Stimulated activated CD8-positive, alpha-beta memory T cell treated with anti-CD3 and anti-CD28 coated beads, Interleukin-12 subunit alpha, Interleukin-12 subunit beta, amount 100 ng/mL, for 24 hours (primary cell): ENCODE measurements around the gene JPH4.

ENCODE experiments used
- DNase-seq: peaks from one replicate; pipeline ENCODE4 v3.0.0-alpha.2; 2020; ENCODE audit errors: extremely low read depth

JPH4 gene

DNA sequence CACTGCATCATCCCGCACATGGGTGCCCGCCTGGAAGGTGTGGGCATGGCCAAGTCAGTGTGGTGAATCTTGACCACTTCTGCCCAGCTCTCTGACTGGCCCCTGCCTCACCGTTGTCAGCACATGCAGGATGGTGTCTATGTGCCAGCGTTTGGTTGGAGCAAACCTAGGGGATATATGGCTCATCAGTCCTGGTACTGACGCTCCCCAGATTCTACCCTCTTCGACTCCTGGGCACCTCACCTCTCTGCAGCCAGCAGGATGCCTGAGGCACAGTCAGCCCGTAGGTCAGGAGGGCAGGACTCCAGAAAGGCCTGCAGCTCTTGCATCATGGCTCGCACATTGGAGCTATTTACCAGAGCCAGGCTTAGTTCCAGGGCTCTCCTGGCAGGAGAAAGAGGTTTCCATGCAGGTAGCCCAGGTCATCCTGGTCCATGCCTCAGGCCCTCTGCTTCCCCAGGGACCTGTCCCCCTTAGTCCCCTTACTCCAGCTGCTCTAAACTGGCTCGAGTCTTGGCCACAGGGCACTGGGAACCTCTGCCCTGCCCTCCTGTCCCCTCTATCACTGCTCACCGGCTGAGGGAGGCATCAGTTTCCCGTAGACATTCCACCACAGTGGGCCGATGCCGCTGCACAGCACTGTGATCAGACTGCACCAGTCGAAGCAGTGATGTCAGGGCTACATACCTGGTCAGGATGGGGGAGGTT lies 15.0 kb downstream of the JPH4 start:
- DNase-seq = no peak

DNA sequence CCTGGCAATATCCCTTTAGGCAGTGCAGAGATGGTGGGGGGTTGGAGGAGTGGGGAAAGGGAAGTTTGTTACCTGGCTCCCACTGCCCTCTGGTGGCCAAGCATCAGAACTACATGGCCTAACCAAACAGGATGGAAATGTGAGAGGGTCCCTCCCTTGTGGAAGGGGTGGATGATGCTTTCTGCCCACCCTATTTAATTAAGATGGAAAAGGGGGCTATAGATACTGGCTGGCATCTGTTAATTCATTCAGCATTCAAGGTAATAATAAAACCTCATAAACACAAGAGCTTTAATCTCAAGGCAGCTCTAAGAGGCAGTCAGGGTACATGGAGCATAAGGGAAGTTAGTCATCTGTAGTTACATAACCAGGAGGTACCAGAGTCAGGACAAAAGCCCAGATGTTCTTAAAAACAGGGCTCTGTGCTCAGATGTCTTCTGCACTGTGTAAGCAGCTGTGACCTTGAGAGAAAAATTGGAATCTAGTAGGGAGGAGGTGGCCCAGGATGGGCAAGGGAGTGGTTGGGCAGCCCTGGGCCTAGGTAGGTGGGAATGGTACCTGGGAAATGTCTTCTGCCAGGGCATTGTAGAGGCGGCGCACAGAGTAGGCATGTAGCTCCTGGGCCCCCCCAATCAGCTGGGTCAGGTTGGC lies 15.6 kb downstream of the JPH4 start:
- no peak for DNase-seq

DNA sequence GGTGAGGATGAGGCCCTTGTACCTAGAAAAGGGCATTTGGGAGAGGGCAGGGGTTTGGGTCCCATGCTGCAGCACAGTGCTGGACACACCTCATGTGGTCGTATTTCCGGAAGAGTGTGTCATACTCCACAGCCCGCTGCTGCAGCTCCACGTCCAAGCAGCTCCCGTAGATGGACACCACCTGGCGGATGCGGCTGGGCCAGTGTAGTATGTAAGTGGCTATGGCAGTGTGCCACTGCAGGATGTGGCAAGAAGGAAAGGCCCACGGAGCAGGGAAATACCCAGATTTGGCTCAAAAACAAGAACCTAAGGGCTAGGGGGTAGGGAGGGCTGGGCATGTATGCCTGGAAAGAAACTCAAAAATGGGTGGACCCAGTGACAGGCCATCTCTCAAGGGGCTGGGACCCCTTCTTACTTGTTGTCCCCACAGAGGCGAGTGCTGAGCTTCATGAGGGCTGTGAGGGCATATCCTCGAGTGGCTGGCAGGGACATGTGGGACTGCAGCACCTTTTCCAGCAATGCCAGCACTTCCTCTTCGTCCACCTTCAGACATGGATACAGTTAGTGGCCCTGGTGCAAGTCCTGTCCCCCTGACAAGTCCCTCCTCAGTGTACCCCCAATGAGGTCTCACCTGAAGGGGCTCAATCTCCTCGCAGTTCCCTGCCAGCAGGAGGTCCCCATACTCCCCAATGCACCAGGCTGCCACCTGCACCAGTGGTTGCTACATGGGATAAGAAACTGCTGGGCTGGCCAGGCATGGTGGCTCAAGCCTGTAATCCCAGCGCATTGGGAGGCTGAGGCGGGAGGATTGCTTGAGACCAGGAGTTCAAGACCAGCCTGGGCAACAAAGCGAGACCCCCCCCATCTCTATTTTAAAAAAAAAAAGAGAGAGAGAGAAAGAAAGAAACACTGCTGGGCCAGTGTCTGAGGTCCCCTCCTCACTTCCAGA lies 16.4 kb downstream of the JPH4 start:
- no peak for DNase-seq

DNA sequence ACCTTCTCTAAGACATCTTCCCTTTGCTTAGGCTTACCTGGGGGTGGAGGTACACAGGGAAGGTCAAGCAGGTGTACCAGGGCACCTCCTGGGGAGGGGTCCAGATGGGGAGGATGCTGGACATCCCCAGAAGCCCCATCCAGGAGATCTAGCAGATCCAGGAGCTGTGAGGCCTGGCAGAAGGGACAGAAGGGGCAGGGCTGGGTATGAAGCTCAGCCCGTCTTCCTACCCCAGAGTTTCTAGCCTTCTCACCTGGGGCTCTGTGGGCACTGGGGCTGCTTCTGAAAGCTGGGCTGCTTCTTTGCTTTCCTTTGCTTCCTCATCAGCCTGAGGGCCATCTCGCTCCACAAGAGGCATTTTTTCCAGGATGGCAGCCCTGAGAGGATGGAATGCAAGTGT lies 17.3 kb downstream of the JPH4 start:
- no peak for DNase-seq

DNA sequence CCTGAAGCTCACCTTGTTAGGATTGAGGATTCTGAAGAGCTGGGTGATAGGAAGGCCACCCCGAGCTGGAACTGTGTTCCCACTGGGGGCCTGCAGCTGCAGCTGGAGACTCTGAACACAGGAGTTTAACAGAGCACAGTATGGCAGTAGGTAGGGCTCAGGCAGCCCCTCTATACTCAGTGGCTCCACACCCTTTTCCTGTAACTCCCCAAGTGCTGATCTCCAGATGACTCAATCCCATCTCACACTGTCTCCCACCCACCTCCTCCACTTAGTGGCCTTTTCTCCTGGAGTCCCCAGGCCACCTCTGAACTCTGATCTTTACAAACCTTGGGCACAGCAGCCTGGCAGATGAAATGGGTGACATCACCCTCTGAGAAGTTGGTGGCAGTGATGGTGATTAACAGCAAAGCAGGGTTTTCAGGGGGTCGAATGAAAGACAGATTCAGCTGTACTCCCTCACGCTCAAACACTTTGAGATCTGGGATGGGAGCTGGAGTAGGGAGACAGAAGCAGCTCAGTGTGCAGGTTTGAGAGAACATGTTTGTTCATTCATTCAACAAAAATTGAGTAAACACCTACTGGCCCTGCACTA lies 18.6 kb downstream of the JPH4 start:
- no peak for DNase-seq

DNA sequence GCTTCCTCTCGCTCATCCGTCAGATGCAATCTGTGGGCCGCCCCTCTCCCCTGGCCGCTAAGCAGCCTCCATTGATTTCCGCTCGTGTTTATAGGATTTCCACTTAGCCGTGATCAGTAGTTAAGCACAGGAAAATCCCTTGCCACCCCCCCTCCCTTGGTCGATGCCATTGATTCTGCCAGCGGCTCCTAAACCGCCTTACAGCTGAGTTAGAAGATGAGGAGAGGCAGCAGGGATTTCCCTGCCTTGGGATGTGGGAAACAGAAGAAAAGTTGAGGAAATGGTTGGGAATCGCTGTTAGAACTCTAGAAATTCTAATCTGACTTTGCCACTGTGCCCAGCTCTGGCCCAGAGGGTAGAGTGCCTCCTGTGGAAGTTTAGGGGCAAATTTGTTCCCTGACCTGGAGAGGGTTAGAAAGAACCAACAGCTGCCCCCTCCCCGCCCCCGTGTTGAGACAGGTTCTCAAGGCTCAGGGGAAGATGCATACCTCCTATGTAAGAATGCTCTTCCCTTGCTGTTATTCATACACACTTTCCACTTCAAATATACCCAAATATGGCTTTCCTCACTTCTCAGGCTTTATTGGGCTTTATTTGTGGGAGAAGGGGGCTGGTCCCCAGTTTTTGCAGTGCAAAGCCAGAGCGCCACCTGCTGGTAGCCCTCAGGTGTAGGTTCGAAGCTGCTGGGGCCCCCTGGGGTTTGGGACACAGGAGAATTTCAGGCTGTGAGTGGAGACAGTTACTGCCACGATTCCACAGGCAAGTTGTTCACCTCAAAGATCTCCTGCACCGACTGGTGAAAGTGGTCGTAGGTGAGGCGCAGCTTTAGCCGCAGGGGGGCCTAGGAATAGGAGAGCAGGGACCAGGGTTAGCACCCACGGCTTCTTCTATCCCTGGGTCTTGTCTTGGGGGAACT lies 19.3 kb downstream of the JPH4 start:
- DNase-seq = no peak

DNA sequence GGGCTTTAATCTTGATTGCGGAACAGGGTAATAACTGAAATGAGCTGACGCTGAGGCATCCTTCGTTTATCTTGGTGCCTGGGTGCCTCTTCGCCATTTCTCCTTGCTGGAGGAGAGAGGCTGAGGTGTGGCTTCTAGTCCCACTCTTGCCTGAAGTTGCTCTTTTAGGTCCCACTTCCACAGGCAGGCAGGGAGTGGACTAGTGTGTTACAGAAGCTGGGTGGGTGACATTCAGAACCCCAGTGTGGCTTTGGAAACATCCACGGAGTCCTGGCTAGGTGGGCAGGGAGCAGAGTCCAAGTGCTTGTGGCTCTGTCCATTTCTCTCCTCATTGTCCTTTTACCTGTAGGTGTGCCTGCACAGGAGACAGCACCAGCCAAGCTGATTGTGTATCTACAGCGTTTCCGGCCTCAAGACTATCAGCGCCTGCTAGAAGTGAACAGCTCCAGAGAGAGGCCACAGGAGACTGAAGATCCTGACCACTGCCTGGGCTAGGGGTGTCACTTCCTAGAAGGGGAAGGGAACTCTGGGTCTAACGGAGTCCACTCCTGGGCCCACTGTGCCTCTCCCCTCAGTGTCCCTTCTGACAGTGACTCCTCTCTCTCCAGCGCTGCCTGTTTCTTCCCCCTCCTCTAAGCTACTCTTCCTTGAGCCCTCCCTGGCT lies 20.1 kb downstream of the JPH4 start:
- DNase-seq = no peak

DNA sequence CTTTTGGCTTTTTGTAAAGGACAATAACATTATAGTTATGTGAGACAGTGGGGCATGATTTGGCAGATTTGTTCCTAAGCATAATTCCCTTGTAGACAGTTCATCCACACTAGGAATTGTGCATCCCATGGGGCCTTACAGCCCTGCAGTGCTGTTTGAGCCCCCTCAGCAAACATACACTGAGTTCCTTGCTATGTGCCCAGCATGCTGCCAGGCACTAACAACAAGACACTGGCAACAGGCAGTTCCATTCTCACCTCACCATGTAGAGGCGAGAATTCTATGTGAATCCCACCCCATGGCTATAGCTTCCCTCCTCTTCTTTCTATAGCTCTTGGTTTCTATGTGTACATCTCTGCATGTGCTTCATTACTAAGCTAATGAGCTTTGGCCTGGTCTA lies 20.6 kb downstream of the JPH4 start:
- DNase-seq = no peak

DNA sequence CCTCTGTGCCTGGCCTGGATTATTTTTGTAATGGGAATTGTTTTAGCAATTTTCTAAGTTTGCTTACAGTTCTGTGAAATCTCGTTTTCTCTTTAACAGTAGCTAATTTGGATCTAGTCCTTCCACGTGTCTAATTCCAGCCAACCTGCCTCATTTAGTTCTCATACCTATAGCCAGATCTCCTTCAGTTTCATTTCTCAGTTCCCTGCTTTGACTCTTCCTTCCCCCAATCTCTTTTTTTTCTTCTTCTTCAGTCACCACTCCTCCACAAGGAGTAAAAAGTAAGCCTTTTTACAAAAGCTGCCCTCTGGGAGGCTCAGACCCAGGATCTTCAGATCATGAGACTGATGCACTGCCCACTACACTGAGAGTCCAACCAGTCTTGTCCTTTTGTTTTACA lies 21.1 kb downstream of the JPH4 start:
- no peak for DNase-seq

DNA sequence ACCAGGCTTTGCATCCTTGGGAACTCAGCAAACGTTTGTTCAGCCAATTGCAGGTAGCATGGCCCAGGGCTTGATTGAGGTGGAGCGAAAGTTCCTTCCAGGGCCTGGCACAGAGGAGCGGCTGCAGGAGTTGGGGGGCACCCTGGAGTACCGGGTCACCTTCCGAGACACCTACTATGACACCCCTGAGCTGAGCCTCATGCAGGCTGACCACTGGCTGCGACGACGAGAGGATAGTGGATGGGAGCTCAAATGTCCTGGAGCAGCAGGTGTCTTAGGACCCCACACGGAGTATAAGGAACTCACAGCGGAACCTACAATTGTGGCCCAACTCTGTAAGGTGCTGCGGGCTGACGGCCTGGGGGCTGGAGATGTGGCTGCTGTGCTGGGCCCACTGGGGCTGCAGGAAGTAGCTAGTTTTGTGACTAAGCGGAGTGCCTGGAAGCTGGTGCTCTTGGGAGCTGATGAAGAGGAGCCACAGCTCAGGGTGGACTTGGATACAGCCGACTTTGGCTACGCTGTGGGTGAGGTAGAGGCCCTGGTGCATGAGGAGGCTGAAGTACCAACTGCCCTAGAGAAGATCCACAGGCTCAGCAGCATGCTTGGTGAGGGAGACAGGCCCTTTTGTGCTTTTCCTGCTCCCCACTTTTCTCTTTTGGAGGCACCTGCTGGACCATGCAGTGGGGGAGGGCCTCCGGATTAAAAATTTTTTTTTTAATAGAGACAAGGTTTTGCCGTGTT lies 21.7 kb downstream of the JPH4 start:
- no peak for DNase-seq

DNA sequence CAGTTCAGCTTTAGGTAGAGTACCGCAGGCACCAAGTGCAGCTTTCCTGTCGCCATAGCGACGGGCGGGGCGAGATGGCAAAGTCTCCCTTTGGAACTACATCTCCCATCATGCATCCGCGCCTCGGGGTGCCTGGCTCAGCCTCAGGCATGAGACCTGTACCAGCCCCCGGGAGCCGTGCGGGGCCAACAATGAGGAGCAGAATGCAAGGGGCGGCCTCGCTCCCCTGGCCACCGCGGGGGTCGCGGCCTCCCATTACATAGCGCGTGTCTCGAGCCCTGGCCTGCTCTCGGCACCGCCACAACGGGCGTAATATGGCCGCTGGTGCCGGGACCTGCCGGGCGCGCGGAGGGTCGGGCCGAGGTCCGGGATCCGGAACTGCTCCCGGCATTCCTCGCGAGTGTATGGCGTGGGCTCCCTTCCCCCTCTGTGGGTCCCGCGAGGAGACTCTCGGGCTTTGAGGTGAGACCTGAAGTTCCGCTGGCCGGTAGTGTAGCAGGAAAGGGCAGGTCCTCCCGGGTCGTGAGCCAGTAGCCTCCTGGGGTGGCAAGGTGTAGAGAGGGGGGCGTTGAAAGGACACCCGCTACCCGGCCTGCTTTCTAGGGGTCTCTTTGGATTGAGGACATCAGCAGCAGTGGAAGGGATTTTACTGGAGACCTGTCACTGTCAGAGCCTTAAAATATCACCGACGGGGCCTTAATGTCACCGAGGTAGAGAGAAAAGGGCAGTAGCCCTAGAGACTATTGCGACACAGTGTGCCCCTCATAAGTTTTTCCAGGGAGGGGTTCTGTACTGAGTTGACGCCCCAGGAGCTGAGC lies 22.5 kb downstream of the JPH4 start, which contains the start of gene THTPA:
Gene THTPA, plus strand, starts transcription at position 390 of the 818 bp plus-strand sequence. CDS start 487 bp downstream, outside the sequence.
- DNase-seq = peak; percentile 90

DNA sequence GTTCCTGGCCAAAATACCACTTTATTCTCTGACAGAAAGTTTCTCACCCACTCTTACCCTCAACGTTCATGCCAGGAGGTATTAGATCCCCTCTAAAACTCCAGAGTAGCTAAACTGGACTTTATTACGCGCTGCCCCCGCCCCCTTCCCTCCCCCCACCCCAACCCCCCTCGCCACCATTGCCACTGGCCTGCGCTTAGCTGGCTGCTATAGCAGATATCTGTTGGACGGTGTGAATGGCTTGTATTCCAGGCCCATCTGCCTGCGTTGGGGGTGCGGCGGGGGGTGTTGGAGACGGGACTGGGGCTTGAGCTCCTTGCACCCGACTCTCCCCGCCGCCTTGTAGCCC lies 23.1 kb downstream of the JPH4 start:
- no peak for DNase-seq

- DNase-seq = peak; percentile 58
Observed at GRCh38 chr14:23551266-23552028, 27.1 kb downstream of the JPH4 start, which contains the start of gene ZFHX2. TSS of gene ZFHX2 (minus strand) at chr14:23551765. CDS start at chr14:23535325, 16,440 bp downstream.

GRCh38 chr14:23550812-23551265 lies 27.8 kb downstream of the JPH4 start:
- no peak for DNase-seq

- no peak for DNase-seq
Observed at GRCh38 chr14:23550131-23550811, 28.3 kb downstream of the JPH4 start.

DNA sequence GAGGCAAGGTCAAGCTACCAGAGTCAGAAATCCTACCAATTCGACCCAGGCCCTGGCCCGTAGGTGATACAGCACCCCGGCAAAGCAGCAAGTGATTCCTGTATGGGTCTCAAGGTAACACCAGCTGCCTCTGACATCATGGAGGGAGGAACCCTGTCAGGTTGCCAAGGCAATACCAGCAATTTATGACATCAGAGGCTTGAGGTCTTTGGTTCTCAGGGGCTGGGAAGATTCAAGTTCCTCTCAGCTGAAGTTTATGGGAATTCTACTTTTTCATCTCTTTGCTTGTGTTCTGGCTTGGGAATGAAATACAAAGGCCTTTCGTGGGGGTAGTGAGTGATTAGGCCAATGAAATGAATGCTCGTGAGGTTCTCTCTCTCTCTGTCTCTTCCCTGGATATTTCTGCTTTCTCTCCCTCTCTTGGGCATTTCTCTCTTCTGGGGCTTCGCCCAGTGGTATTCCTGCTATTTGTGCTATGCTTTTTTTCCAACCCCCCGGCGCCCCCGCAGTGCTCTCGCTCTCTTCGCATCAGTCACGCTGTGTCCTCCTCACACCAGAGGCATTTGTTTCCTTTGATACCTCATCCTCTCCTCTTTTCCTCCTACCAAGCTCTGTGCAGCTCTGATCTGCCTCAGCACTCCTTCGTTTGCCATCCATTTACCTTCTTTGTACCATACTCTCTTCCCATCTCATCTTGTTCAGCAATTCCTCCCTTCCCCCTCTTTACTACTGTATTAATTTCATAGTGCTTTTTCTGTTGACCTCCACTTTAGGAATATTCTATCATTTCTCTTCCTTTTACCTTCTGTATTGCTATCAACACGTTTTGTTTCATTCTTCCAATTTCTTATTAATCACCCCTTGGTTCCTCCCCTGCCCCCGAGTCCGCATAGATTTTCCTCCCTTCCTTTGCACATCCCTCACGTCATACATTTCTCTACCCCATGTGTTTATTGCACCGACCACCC lies 30.0 kb downstream of the JPH4 start:
- DNase-seq = no peak
